Measurements from ENCODE around the gene PPP1R15A. TPM values are rescaled to one million over a fixed set of nuclear protein-coding genes. Genes with fewer than 3 reads are reported as not detected.
"Not testable (repeated sequence)": the region's sequence is repeated elsewhere in the genome, so short reads cannot be mapped to it uniquely, and the experiment has no call there.

The PPP1R15A gene
- total RNA-seq, 4 donors from 2014 or later, result 40.3 to 98.7 (median 64.4) TPM

- H3K4me3 ChIP-seq, result peak overlapping the region; percentile 52 to 61 (median 58)
- H3K4me1 ChIP-seq, result peaks cover 16 to 35% (median 34%) of the 10 kb centered on the region in 4 donors
- H3K36me3 ChIP-seq, result no peaks in the 10 kb centered on the region
- TF ChIP-seq POLR2A (IDR thresholded peaks at IDR 0.05; ENCODE audit: low read depth) (no peak), POLR2AphosphoS5 (IDR thresholded peaks at IDR 0.05) (peak in 1 of 2 donors; percentile 27)
- no peaks in the 10 kb centered on the region for H3K27me3 ChIP-seq
- peak; percentile 93 for DNase-seq (ENCODE audit: extremely low spot score)
- H3K9me3 ChIP-seq, result no peaks in the 10 kb centered on the region
- H3K27ac ChIP-seq (replicated peaks in 1 of 4), result peak overlapping the region; percentile 79 to 87 (median 83)
- 15% methylated on average over 24 of the region's 25 CpGs for WGBS
- intact Hi-C loops (cut with DNase I), result no loop called here
Measured at GRCh38 chr19:48896191-48896720, 24.0 kb downstream of the PPP1R15A start.

- H3K4me3 ChIP-seq, result no peak overlapping the region
- intact Hi-C loops (cut with DNase I), result no loop called here
- no peaks in the 10 kb centered on the region for H3K27me3 ChIP-seq
- DNase-seq (ENCODE audit: extremely low spot score), result no peak
- peaks cover 25 to 44% (median 43%) of the 10 kb centered on the region in 4 donors for H3K4me1 ChIP-seq
- WGBS, result 90% methylated on average over 5 of the region's 5 CpGs
- TF ChIP-seq EP300 (IDR thresholded peaks at IDR 0.05) (no peak), POLR2AphosphoS5 (IDR thresholded peaks at IDR 0.05) (no peak), POLR2A (IDR thresholded peaks at IDR 0.05; ENCODE audit: low read depth) (no peak)
- TF ChIP-seq, protein P1, sequence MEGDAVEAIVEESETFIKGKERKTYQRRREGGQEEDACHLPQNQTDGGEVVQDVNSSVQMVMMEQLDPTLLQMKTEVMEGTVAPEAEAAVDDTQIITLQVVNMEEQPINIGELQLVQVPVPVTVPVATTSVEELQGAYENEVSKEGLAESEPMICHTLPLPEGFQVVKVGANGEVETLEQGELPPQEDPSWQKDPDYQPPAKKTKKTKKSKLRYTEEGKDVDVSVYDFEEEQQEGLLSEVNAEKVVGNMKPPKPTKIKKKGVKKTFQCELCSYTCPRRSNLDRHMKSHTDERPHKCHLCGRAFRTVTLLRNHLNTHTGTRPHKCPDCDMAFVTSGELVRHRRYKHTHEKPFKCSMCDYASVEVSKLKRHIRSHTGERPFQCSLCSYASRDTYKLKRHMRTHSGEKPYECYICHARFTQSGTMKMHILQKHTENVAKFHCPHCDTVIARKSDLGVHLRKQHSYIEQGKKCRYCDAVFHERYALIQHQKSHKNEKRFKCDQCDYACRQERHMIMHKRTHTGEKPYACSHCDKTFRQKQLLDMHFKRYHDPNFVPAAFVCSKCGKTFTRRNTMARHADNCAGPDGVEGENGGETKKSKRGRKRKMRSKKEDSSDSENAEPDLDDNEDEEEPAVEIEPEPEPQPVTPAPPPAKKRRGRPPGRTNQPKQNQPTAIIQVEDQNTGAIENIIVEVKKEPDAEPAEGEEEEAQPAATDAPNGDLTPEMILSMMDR (IDR thresholded peaks at IDR 0.05), result no peak
- no peaks in the 10 kb centered on the region for H3K9me3 ChIP-seq
- peaks cover 0 to 5% (median 2%) of the 10 kb centered on the region in 4 donors for H3K36me3 ChIP-seq
- H3K27ac ChIP-seq (replicated peaks in 1 of 4), result peak overlapping the region; percentile 79 to 87 (median 83)
Measured at GRCh38 chr19:48897181-48897580, 25.0 kb downstream of the PPP1R15A start.

DNA sequence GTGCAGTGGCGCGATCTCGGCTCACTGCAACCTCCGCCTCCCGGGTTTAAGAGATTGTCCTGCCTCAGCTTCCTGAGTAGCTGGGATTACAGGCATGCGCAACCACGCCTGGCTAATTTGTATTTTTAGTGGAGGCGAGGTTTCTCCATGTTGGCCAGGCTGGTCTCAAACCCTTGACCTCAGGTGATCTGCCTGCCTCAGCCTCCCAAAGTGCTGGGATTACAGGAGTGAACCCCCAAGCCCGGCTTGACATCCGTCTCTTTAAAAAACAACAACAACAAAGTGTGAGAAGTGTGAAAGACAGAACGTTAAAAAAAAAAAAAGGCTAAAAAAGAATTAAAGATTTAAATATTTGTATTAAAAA is 27.1 kb downstream of the PPP1R15A start:
- intact Hi-C loops (cut with DNase I); H3K9me3 ChIP-seq; H3K27me3 ChIP-seq; DNase-seq (ENCODE audit: extremely low spot score): not testable (repeated sequence)
- peak overlapping the region; percentile 70 to 90 (median 76) for H3K4me3 ChIP-seq
- H3K36me3 ChIP-seq, result peaks cover 0 to 15% (median 12%) of the 10 kb centered on the region in 4 donors
- peak overlapping the region; percentile 86 to 93 (median 92) for H3K27ac ChIP-seq (replicated peaks in 1 of 4)
- WGBS, result 89% methylated on average over 11 of the region's 11 CpGs
- peaks cover 36 to 63% (median 54%) of the 10 kb centered on the region in 4 donors for H3K4me1 ChIP-seq

GRCh38 chr19:48899781-48900476 is 27.7 kb downstream of the PPP1R15A start, which contains the start of gene NUCB1:
TSS of gene NUCB1 (plus strand) at chr19:48900312. CDS start at chr19:48900797, 485 bp downstream.
- 11% methylated on average over 25 of the region's 34 CpGs for WGBS
- DNase-seq (ENCODE audit: extremely low spot score), result peak; percentile 100

DNA sequence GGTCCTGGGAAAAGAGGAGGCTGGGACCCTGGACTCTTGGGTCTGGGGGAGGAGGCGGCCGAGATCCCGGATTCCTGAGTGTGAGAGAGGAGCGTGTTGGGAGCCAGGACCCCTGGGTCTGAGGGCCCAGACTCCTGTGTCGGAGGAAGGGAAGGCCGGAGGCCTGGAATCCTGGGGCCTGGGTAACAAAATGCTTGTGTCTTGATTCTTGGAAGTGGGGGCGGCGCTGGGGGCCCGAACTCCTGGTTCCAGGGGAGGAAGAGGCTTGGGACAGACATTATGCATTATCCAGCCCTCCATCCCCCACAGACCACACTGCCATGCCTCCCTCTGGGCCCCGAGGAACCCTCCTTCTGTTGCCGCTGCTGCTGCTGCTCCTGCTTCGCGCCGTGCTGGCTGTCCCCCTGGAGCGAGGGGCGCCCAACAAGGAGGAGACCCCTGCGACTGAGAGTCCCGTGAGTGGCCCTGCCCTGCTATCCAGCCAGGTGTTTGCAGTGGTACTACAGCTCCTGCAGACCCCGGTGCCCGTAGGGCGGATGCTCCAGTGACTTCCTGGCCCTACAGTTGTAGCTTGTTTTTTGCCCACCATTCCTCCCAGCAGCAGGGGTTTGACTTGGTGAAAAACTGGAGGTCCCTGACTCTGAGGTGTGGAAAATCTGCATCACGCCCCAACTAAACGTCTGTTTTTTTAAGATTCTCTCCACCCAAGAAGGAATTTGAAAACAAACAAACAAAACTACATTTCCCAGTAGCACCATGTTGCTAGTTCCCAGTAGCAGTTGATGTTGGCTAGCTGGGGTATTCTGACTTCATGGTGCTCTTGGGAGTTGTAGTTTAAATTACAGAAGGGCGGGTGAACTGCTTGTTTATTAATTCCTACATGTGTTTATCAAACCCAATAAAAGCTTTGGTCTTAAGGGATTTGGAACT is 28.5 kb downstream of the PPP1R15A start:
- Histone ChIP-seq H3K36me3 (peaks cover 0 to 29% (median 26%) of the 10 kb centered on the region in 4 donors), H3K4me3 (peak overlapping the region; percentile 70 to 90 (median 76)), H3K27me3 (no peaks in the 10 kb centered on the region), H3K27ac (replicated peaks in 1 of 4) (peak overlapping the region; percentile 86 to 93 (median 92)), H3K9me3 (no peaks in the 10 kb centered on the region), H3K4me1 (peaks cover 31 to 58% (median 46%) of the 10 kb centered on the region in 4 donors)
- WGBS, result 11% methylated on average over 15 of the region's 24 CpGs
- DNase-seq (ENCODE audit: extremely low spot score), result no peak
- intact Hi-C loops (cut with DNase I), result no loop called here
- TF ChIP-seq EP300 (IDR thresholded peaks at IDR 0.05) (no peak), POLR2AphosphoS5 (IDR thresholded peaks at IDR 0.05) (no peak), POLR2A (IDR thresholded peaks at IDR 0.05; ENCODE audit: low read depth) (no peak)
- TF ChIP-seq, protein P1 (IDR thresholded peaks at IDR 0.05), result no peak

More at GRCh38 chr19:48899781-48900476, 27.7 kb downstream of the PPP1R15A start, which contains the start of gene NUCB1:
- no peaks in the 10 kb centered on the region for H3K27me3 ChIP-seq
- H3K4me1 ChIP-seq, result peaks cover 36 to 63% (median 54%) of the 10 kb centered on the region in 4 donors
- peak; percentile 94 to 95 for TF ChIP-seq POLR2AphosphoS5 (IDR thresholded peaks at IDR 0.05)
- peak; percentile 91 for TF ChIP-seq EP300 (IDR thresholded peaks at IDR 0.05)
- peak; percentile 78 for TF ChIP-seq POLR2A (IDR thresholded peaks at IDR 0.05; ENCODE audit: low read depth)
- TF ChIP-seq, protein P1 (IDR thresholded peaks at IDR 0.05), result peak in 1 of 3 experiments; percentile 41
- H3K36me3 ChIP-seq, result peaks cover 0 to 21% (median 18%) of the 10 kb centered on the region in 4 donors
- H3K27ac ChIP-seq (replicated peaks in 1 of 4), result peak within 1 kb of the TSS; percentile 86 to 93 (median 92)
- H3K4me3 ChIP-seq, result peak within 1 kb of the TSS; percentile 70 to 90 (median 76)
- no peaks in the 10 kb centered on the region for H3K9me3 ChIP-seq
- intact Hi-C loops (cut with DNase I), result no loop called here

- WGBS, result 96% methylated on average over 7 of the region's 7 CpGs
- H3K27ac ChIP-seq (replicated peaks in 1 of 4); H3K4me3 ChIP-seq; H3K9me3 ChIP-seq; DNase-seq (ENCODE audit: extremely low spot score); H3K27me3 ChIP-seq; intact Hi-C loops (cut with DNase I): not testable (repeated sequence)
- peaks cover 0 to 44% (median 41%) of the 10 kb centered on the region in 4 donors for H3K36me3 ChIP-seq
- peaks cover 29 to 47% (median 37%) of the 10 kb centered on the region in 4 donors for H3K4me1 ChIP-seq
Measured at GRCh38 chr19:48902291-48902690, 30.1 kb downstream of the PPP1R15A start.

DNA sequence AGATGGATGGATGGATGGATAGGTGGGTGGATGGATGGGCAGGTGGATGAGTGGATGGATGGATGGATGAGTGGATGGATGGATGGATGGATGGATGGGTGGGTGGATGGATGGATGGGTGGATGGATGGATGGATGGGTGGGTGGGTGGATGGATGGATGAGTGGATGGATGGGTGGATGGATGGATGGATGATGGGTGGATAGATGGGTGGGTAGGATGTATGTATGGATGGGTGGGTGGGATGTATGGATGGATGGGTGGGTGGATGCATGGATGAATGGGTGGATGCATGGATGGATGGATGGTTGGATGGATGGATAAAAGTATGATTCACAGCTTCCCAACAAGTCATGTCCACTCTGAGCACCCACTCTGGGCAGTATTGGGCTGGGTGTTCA is 31.6 kb downstream of the PPP1R15A start:
- H3K9me3 ChIP-seq; H3K4me3 ChIP-seq; H3K27ac ChIP-seq (replicated peaks in 1 of 4); intact Hi-C loops (cut with DNase I); DNase-seq (ENCODE audit: extremely low spot score); H3K27me3 ChIP-seq: not testable (repeated sequence)
- Histone ChIP-seq H3K36me3 (peaks cover 2 to 58% (median 55%) of the 10 kb centered on the region in 4 donors), H3K4me1 (peaks cover 32 to 47% (median 39%) of the 10 kb centered on the region in 4 donors)

All from esophagus muscularis mucosa (tissue), 4 donors.